Measurements from ENCODE around the gene RAB11FIP4. TPM values are rescaled to one million over a fixed set of nuclear protein-coding genes. Genes with fewer than 3 reads are reported as not detected.

The RAB11FIP4 gene
- total RNA-seq, 1 experiment from 2014 or later = 15.1 TPM

DNA sequence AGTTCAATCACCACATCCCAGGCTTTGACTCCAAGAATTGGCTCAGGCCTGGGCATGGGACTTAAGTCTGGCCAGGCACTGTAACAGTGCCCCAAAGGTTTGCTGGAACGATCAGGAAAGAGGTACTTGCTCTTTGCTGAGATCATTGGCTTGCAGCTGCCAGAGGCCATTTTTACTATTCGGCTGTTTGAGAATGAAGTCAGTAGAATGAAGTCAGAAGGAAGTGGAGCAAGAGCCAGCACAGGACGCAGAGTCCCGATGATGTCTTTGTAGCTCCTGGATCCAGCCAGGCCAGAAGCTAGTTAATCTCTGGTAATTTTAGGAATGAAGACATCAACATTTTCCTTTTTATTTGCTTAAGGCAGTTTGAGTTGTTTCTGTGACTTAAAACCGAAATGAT lies 195.5 kb downstream of the RAB11FIP4 start:
- ATAC-seq (no peak), DNase-seq (ENCODE audit: low read depth, low spot score) (no peak)
- H3K27me3 ChIP-seq (ENCODE audit: insufficient read depth, low read length) = no peaks in the 10 kb centered on the region
- TF ChIP-seq RAD21 (IDR thresholded peaks at IDR 0.05; ENCODE audit: low read depth) (no peak), REST (IDR thresholded peaks at IDR 0.05; ENCODE audit: low read depth) (no peak), POLR2A (IDR thresholded peaks at IDR 0.05; ENCODE audit: borderline replicate concordance, extremely low read depth, insufficient read depth, insufficient read length) (no peak), EGR1 (IDR thresholded peaks at IDR 0.05; ENCODE audit: low read depth) (no peak), POLR2AphosphoS5 (IDR thresholded peaks at IDR 0.05; ENCODE audit: low read depth, low read length) (no peak), ELF1 (IDR thresholded peaks at IDR 0.05; ENCODE audit: borderline replicate concordance, low read depth) (no peak), ATF3 (IDR thresholded peaks at IDR 0.05) (no peak)
- H3K4me3 ChIP-seq (replicated peaks in 1 of 2; ENCODE audit: low read depth in 1 of 2, low read length in 2 of 2) = no peak overlapping the region
- RAD21 ChIA-PET (ENCODE audit: low non-redundant PET in 1 of 2, low total read pairs in 2 of 2, uncharacterized antibody in 2 of 2, unreplicated experiment in 2 of 2) = no interaction called here
- H2AFZ ChIP-seq (ENCODE audit: low read depth, low read length, poor library complexity, severe bottlenecking) = no peak overlapping the region
- no peak overlapping the region for H3K4me2 ChIP-seq (ENCODE audit: low read length)
- no peak overlapping the region for H3K9ac ChIP-seq (ENCODE audit: low read length)
- no peak overlapping the region for H3K27ac ChIP-seq (ENCODE audit: low read depth, low read length)
- no peaks in the 10 kb centered on the region for H3K36me3 ChIP-seq (ENCODE audit: control insufficient read depth in 1 of 2, insufficient read depth in 2 of 2, low read length in 2 of 2)
- intact Hi-C loops (cut with micrococcal nuclease) = no loop called here
- H3K4me1 ChIP-seq (ENCODE audit: control insufficient read depth in 1 of 2, insufficient read depth in 2 of 2, low read length in 2 of 2) = peaks cover 0 to 8% of the 10 kb centered on the region in 2 experiments; a peak in 1 of 4 replicates
- POLR2A ChIA-PET = no interaction called here
- no peaks in the 10 kb centered on the region for H3K9me3 ChIP-seq (ENCODE audit: control insufficient read depth in 1 of 2, insufficient read depth in 1 of 2, low read depth in 1 of 2, low read length in 2 of 2)
- CTCF ChIA-PET = no interaction called here
- no peaks in the 10 kb centered on the region for H3K79me2 ChIP-seq (ENCODE audit: insufficient read depth, low read length)
- no TSS peak for BruUV-seq (replicated peaks)
- H4K20me1 ChIP-seq (ENCODE audit: insufficient read depth) = no peaks in the 10 kb centered on the region
- H3K9me2 ChIP-seq (ENCODE audit: insufficient read depth) = no peaks in the 10 kb centered on the region

DNA sequence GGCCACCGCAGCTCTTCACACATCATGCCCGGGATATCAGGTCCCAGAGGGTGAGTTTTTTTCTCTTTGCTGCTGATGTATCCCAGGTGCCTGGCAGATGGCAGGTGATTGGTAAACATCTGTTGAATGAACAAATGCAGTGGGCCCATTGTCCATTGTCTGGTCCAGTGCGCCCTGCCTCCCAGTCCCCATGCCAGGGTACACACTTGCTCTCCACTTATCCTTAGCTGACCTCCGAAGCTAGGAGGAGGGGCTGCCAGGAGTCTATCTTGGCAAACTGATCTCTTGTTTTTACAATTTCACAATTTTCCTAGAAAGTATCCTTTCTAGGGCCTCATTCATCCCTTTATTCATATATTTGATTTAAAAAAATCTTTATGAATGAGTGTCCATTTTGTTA lies 196.0 kb downstream of the RAB11FIP4 start:
- Histone ChIP-seq H3K4me2 (ENCODE audit: low read length) (no peak overlapping the region), H3K36me3 (ENCODE audit: control insufficient read depth in 1 of 2, insufficient read depth in 2 of 2, low read length in 2 of 2) (no peaks in the 10 kb centered on the region), H3K79me2 (ENCODE audit: insufficient read depth, low read length) (no peaks in the 10 kb centered on the region), H3K27ac (ENCODE audit: low read depth, low read length) (no peak overlapping the region), H3K4me1 (ENCODE audit: control insufficient read depth in 1 of 2, insufficient read depth in 2 of 2, low read length in 2 of 2) (peaks cover 0 to 8% of the 10 kb centered on the region in 2 experiments; a peak in 1 of 4 replicates), H3K9me2 (ENCODE audit: insufficient read depth) (no peaks in the 10 kb centered on the region), H3K9me3 (ENCODE audit: control insufficient read depth in 1 of 2, insufficient read depth in 1 of 2, low read depth in 1 of 2, low read length in 2 of 2) (no peaks in the 10 kb centered on the region), H3K9ac (ENCODE audit: low read length) (no peak overlapping the region), H3K4me3 (replicated peaks in 1 of 2; ENCODE audit: low read depth in 1 of 2, low read length in 2 of 2) (no peak overlapping the region), H3K27me3 (ENCODE audit: insufficient read depth, low read length) (no peaks in the 10 kb centered on the region), H2AFZ (ENCODE audit: low read depth, low read length, poor library complexity, severe bottlenecking) (no peak overlapping the region), H4K20me1 (ENCODE audit: insufficient read depth) (no peaks in the 10 kb centered on the region)
- DNase-seq (ENCODE audit: low read depth, low spot score) (no peak), ATAC-seq (no peak)
- ChIA-PET POLR2A (no interaction called here), RAD21 (ENCODE audit: low non-redundant PET in 1 of 2, low total read pairs in 2 of 2, uncharacterized antibody in 2 of 2, unreplicated experiment in 2 of 2) (no interaction called here), CTCF (no interaction called here)
- intact Hi-C loops (cut with micrococcal nuclease) = no loop called here
- BruUV-seq (replicated peaks) = no TSS peak
- TF ChIP-seq SRF (IDR thresholded peaks at IDR 0.05; ENCODE audit: low read depth) (no peak), JUND (IDR thresholded peaks at IDR 0.05) (no peak), SIN3A (IDR thresholded peaks at IDR 0.05; ENCODE audit: low read depth) (no peak), ZNF274 (IDR thresholded peaks at IDR 0.05; ENCODE audit: low read depth, low read length) (no peak), ATF3 (IDR thresholded peaks at IDR 0.05) (no peak), EZH2 (IDR thresholded peaks at IDR 0.05) (no peak), REST (IDR thresholded peaks at IDR 0.05; ENCODE audit: low read depth) (no peak)

Measured in HCT116 (cell line).